Measurements from ENCODE around the gene SULT1B1.

The SULT1B1 gene

DNA sequence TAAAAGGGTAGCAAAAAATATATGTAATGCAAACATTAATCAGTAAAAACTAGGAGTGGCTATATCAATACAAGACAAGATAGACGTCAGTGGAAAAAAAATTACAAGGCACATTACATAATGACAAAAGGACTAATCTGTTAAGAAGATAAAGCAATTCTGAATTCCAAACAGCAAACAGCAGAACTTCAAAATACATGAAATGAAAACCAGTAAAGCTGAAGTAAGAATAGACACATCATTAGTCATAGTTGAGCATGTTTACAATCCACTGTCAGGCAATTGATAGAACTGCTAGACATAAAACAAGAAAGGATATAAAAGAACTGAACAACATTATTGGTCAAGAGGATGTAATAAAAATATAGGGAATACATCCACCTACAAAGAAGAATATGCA is 12.2 kb downstream of the SULT1B1 start:
- no peak for DNase-seq
- TF ChIP-seq, protein P1, sequence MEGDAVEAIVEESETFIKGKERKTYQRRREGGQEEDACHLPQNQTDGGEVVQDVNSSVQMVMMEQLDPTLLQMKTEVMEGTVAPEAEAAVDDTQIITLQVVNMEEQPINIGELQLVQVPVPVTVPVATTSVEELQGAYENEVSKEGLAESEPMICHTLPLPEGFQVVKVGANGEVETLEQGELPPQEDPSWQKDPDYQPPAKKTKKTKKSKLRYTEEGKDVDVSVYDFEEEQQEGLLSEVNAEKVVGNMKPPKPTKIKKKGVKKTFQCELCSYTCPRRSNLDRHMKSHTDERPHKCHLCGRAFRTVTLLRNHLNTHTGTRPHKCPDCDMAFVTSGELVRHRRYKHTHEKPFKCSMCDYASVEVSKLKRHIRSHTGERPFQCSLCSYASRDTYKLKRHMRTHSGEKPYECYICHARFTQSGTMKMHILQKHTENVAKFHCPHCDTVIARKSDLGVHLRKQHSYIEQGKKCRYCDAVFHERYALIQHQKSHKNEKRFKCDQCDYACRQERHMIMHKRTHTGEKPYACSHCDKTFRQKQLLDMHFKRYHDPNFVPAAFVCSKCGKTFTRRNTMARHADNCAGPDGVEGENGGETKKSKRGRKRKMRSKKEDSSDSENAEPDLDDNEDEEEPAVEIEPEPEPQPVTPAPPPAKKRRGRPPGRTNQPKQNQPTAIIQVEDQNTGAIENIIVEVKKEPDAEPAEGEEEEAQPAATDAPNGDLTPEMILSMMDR (IDR thresholded peaks at IDR 0.05; ENCODE audit: low read depth, low read length, missing control alignments): no peak
- H3K27me3 ChIP-seq (replicated peaks): no peaks in the 10 kb centered on the region
- no peaks in the 10 kb centered on the region for H3K36me3 ChIP-seq (replicated peaks)
- H3K4me3 ChIP-seq (ENCODE audit: low read depth, low read length): no peak overlapping the region
- in situ Hi-C loops (cut with HindIII; ENCODE audit: low pct_ligation_motif_present, low sequenced_read_pairs): no loop called here
- H3K27ac ChIP-seq: peak overlapping the region; percentile 34

DNA sequence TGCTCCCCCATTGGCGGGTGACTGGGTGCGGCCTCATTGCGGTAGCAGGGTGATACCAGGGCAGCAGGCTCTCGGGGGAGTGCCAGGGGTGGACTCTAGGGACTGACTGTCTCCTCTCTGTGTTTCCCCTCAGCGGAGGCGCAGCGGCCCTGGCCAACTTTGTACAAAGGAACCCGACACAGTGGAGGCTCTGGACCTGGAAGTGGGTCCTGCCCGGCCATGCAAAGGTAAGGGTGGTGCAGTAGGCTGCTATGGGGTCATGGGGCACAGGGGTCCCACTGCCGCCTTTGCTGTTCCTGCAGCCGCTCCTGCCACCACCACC is 16.3 kb downstream of the SULT1B1 start:
- Histone ChIP-seq H3K36me3 (replicated peaks) (no peaks in the 10 kb centered on the region), H3K4me3 (ENCODE audit: low read depth, low read length) (no peak overlapping the region), H3K27ac (no peak overlapping the region), H3K27me3 (replicated peaks) (no peaks in the 10 kb centered on the region)
- no peak for DNase-seq
- TF ChIP-seq, protein P1 (IDR thresholded peaks at IDR 0.05; ENCODE audit: low read depth, low read length, missing control alignments): no peak
- in situ Hi-C loops (cut with HindIII; ENCODE audit: low pct_ligation_motif_present, low sequenced_read_pairs): no loop called here

DNA sequence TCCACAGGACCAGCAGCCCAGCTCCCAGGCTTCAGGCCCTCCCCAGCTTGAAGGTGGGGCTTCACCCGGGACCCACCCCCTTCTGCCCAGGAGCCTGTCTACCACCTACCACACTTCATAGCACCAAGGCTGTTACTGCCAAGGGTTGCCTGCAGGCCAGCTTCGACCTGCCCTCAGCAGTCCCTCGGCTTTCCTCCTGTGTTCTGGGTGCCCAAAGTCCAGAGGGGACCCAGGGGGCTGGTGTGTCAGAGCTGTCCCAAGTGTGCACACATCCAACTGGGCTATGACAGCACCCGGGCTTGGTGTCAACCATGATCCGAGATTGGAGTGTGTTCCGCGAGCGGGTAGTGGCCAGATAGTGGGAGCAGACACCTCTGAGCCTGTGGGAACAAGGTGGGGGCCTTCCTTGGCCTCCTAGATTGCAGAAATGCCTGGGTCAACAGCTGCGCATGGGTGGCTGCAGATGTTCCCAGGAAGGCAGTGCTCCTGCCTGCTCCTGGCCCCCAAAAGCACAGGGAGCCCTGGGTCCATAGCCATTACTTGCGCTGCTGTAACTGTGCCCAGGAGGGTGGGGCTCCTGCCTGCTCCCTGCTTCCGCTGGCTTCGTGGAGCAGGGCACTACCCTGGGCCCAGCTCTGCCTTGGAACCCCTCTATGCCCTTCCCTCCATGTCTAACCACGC is 16.8 kb downstream of the SULT1B1 start:
- TF ChIP-seq, protein P1 (IDR thresholded peaks at IDR 0.05; ENCODE audit: low read depth, low read length, missing control alignments): no peak
- in situ Hi-C loops (cut with HindIII; ENCODE audit: low pct_ligation_motif_present, low sequenced_read_pairs): no loop called here
- DNase-seq: no peak
- Histone ChIP-seq H3K27me3 (replicated peaks) (no peaks in the 10 kb centered on the region), H3K4me3 (ENCODE audit: low read depth, low read length) (no peak overlapping the region), H3K36me3 (replicated peaks) (no peaks in the 10 kb centered on the region), H3K27ac (no peak overlapping the region)

DNA sequence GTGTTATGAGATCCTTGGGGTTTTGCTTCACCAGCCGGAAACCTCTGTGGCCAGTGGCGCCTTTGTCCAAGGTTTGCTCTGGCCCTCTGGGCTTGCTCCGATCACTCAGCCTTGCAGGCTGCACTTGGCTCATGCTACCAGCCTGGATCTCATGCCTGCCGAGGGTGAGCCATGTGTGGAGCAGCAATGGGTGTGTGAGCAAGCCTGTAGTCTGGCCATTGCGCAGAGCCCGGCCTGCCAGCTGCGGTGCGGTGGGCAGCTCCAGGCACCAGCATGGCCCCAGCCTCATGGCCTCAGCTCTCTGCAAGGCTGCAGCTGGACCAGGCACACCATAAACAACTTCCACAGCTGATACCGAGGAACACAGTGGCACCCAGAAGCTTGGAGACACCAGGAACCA is 17.8 kb downstream of the SULT1B1 start:
- TF ChIP-seq, protein P1 (IDR thresholded peaks at IDR 0.05; ENCODE audit: low read depth, low read length, missing control alignments): no peak
- in situ Hi-C loops (cut with HindIII; ENCODE audit: low pct_ligation_motif_present, low sequenced_read_pairs): no loop called here
- DNase-seq: no peak
- Histone ChIP-seq H3K36me3 (replicated peaks) (no peaks in the 10 kb centered on the region), H3K4me3 (ENCODE audit: low read depth, low read length) (no peak overlapping the region), H3K27me3 (replicated peaks) (no peaks in the 10 kb centered on the region), H3K27ac (no peak overlapping the region)

DNA sequence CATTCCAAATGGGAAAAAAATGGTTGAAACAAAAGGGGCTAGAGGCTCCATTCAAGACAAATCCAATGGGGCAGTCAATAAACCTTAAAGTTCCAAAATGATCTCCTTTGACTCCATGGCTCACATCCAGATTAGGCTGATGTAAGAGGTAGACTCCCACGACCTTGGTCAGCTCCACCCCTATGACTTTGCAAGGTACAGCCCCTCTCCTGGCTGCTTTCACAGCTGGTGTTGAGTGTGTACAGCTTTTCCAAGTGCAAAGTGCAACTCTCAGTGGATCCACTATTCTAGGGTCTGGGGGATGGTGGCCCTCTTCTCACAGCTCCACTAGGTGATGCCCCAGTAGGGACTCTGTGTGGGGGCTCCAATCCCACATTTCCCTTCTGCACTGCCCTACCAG is 21.5 kb downstream of the SULT1B1 start:
- Histone ChIP-seq H3K27ac (no peak overlapping the region), H3K27me3 (replicated peaks) (no peaks in the 10 kb centered on the region), H3K4me3 (ENCODE audit: low read depth, low read length) (no peak overlapping the region), H3K36me3 (replicated peaks) (no peaks in the 10 kb centered on the region)
- in situ Hi-C loops (cut with HindIII; ENCODE audit: low pct_ligation_motif_present, low sequenced_read_pairs): no loop called here
- DNase-seq: no peak
- TF ChIP-seq, protein P1 (IDR thresholded peaks at IDR 0.05; ENCODE audit: low read depth, low read length, missing control alignments): no peak

DNA sequence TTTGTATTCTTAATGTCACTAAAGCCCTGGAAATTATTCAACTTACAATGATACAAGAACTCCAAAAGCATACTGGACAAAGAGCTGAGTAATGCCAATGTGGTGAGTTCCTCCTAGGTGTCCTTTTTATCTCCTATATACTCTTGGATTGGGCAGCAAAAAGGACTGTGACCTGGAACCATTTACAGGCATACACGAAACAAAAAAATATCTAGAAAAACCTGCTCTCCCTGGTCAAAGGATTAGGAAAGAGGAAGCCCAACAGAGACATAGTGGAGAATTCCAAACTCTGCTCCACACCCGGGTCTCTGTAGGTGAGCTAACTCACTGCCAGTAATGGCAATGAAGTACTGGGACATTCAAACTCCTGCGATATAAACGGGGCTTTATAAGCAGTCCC is 25.3 kb downstream of the SULT1B1 start:
- TF ChIP-seq, protein P1 (IDR thresholded peaks at IDR 0.05; ENCODE audit: low read depth, low read length, missing control alignments): no peak
- DNase-seq: no peak
- H3K27ac ChIP-seq: no peak overlapping the region
- in situ Hi-C loops (cut with HindIII; ENCODE audit: low pct_ligation_motif_present, low sequenced_read_pairs): no loop called here
- no peak overlapping the region for H3K4me3 ChIP-seq (ENCODE audit: low read depth, low read length)
- no peaks in the 10 kb centered on the region for H3K27me3 ChIP-seq (replicated peaks)
- no peaks in the 10 kb centered on the region for H3K36me3 ChIP-seq (replicated peaks)
